ENCODE results near the gene PRKG1. TPM values are rescaled to one million over a fixed set of nuclear protein-coding genes. Genes with fewer than 3 reads are reported as not detected.

Gene PRKG1
- total and polyA plus RNA-seq, 2 donors (not counting 1 experiment from before 2014, with no cell fraction given): 45.8 to 71.8 TPM

GRCh38 chr10:52248697-52249306 is 1174.5 kb downstream of the PRKG1 start:
- Histone ChIP-seq H3K9me3 (ENCODE audit: control insufficient read depth, insufficient read depth, low read depth, low read length) (no peaks in the 10 kb centered on the region), H3K27me3 (ENCODE audit: control insufficient read depth, insufficient read depth, low read length) (no peaks in the 10 kb centered on the region), H4K20me1 (ENCODE audit: control insufficient read depth, extremely low read depth, insufficient read depth, low read length) (no peaks in the 10 kb centered on the region), H3K36me3 (ENCODE audit: control insufficient read depth, insufficient read depth, low read length) (no peaks in the 10 kb centered on the region), H3K9ac (ENCODE audit: insufficient read depth, low read length) (no peak overlapping the region), H3K4me3 (replicated peaks in 1 of 4; ENCODE audit: control extremely low read depth in 1 of 4, insufficient read depth in 1 of 4, low read depth in 3 of 4, low read length in 4 of 4) (no peak overlapping the region), H3K79me2 (ENCODE audit: control insufficient read depth, insufficient read depth, low read length) (no peaks in the 10 kb centered on the region), H3K4me2 (ENCODE audit: extremely low read depth, insufficient read depth, low read length) (no peak overlapping the region), H3K4me1 (ENCODE audit: control insufficient read depth, extremely low read depth, insufficient read depth, low read length) (no peaks in the 10 kb centered on the region), H3K27ac (ENCODE audit: insufficient read depth, low read length) (no peak overlapping the region), H2AFZ (ENCODE audit: low read length) (no peak overlapping the region)
- TF ChIP-seq EZH2 (IDR thresholded peaks at IDR 0.05; ENCODE audit: low read length, missing control alignments) (no peak), CTCF (conservative IDR thresholded peaks at IDR 0.05 in 1 of 2, IDR thresholded peaks at IDR 0.05 in 1 of 2; ENCODE audit: low read depth in 1 of 2, low read length in 2 of 2) (no peak)
- no peak for DNase-seq (ENCODE audit: low read depth in 2 of 2)

GRCh38 chr10:52249850-52250395 is 1175.6 kb downstream of the PRKG1 start:
- Histone ChIP-seq H3K36me3 (ENCODE audit: control insufficient read depth, insufficient read depth, low read length) (no peaks in the 10 kb centered on the region), H3K9ac (ENCODE audit: insufficient read depth, low read length) (no peak overlapping the region), H3K27ac (ENCODE audit: insufficient read depth, low read length) (no peak overlapping the region), H3K4me1 (ENCODE audit: control insufficient read depth, extremely low read depth, insufficient read depth, low read length) (no peaks in the 10 kb centered on the region), H3K27me3 (ENCODE audit: control insufficient read depth, insufficient read depth, low read length) (no peaks in the 10 kb centered on the region), H4K20me1 (ENCODE audit: control insufficient read depth, extremely low read depth, insufficient read depth, low read length) (no peaks in the 10 kb centered on the region), H2AFZ (ENCODE audit: low read length) (no peak overlapping the region), H3K79me2 (ENCODE audit: control insufficient read depth, insufficient read depth, low read length) (no peaks in the 10 kb centered on the region), H3K4me2 (ENCODE audit: extremely low read depth, insufficient read depth, low read length) (no peak overlapping the region), H3K9me3 (ENCODE audit: control insufficient read depth, insufficient read depth, low read depth, low read length) (no peaks in the 10 kb centered on the region), H3K4me3 (replicated peaks in 1 of 4; ENCODE audit: control extremely low read depth in 1 of 4, insufficient read depth in 1 of 4, low read depth in 3 of 4, low read length in 4 of 4) (no peak overlapping the region)
- DNase-seq (ENCODE audit: low read depth in 2 of 2): no peak
- no peak for TF ChIP-seq EZH2 (IDR thresholded peaks at IDR 0.05; ENCODE audit: low read length, missing control alignments)
- no peak for TF ChIP-seq CTCF (conservative IDR thresholded peaks at IDR 0.05 in 1 of 2, IDR thresholded peaks at IDR 0.05 in 1 of 2; ENCODE audit: low read depth in 1 of 2, low read length in 2 of 2)

GRCh38 chr10:52250510-52250909 is 1176.2 kb downstream of the PRKG1 start:
- Histone ChIP-seq H3K4me1 (ENCODE audit: control insufficient read depth, extremely low read depth, insufficient read depth, low read length) (no peaks in the 10 kb centered on the region), H3K27ac (ENCODE audit: insufficient read depth, low read length) (no peak overlapping the region), H3K4me2 (ENCODE audit: extremely low read depth, insufficient read depth, low read length) (no peak overlapping the region)

More at GRCh38 chr10:52250510-52250909, 1176.2 kb downstream of the PRKG1 start:
- H3K9ac ChIP-seq (ENCODE audit: insufficient read depth, low read length): no peak overlapping the region
- H2AFZ ChIP-seq (ENCODE audit: low read length): no peak overlapping the region
- TF ChIP-seq EZH2 (IDR thresholded peaks at IDR 0.05; ENCODE audit: low read length, missing control alignments) (no peak), CTCF (conservative IDR thresholded peaks at IDR 0.05 in 1 of 2, IDR thresholded peaks at IDR 0.05 in 1 of 2; ENCODE audit: low read depth in 1 of 2, low read length in 2 of 2) (no peak)
- no peak overlapping the region for H3K4me3 ChIP-seq (replicated peaks in 1 of 4; ENCODE audit: control extremely low read depth in 1 of 4, insufficient read depth in 1 of 4, low read depth in 3 of 4, low read length in 4 of 4)
- no peaks in the 10 kb centered on the region for H3K9me3 ChIP-seq (ENCODE audit: control insufficient read depth, insufficient read depth, low read depth, low read length)
- no peaks in the 10 kb centered on the region for H4K20me1 ChIP-seq (ENCODE audit: control insufficient read depth, extremely low read depth, insufficient read depth, low read length)
- H3K79me2 ChIP-seq (ENCODE audit: control insufficient read depth, insufficient read depth, low read length): no peaks in the 10 kb centered on the region
- H3K36me3 ChIP-seq (ENCODE audit: control insufficient read depth, insufficient read depth, low read length): no peaks in the 10 kb centered on the region
- no peak for DNase-seq (ENCODE audit: low read depth in 2 of 2)
- no peaks in the 10 kb centered on the region for H3K27me3 ChIP-seq (ENCODE audit: control insufficient read depth, insufficient read depth, low read length)
